HEK293T (cell line): Measurements from ENCODE around the gene SLC35E1.

Source experiments
- BHLHE40 ChIP-seq: fragments of 450-650 bp; IDR thresholded peaks from 2 replicates; pipeline ENCODE4 v1.6.1; 2016; ENCODE audit warnings: mild to moderate bottlenecking, moderate library complexity, borderline replicate concordance
- FOXA1 ChIP-seq: fragments of 450-650 bp; IDR thresholded peaks from 2 replicates; pipeline ENCODE4 v1.6.1; 2016; ENCODE audit warnings: mild to moderate bottlenecking
- FOXM1 ChIP-seq: fragments of 450-650 bp; IDR thresholded peaks from 2 replicates; pipeline ENCODE4 v1.6.1; 2017; ENCODE audit warnings: mild to moderate bottlenecking, borderline replicate concordance
- SUZ12 ChIP-seq: fragments of 450-650 bp; IDR thresholded peaks from 2 replicates; pipeline ENCODE4 v1.6.1; 2016; ENCODE audit warnings: mild to moderate bottlenecking
- TARDBP ChIP-seq: fragments of 450-650 bp; IDR thresholded peaks from 2 replicates; pipeline ENCODE4 v1.6.1; 2016

- TF ChIP-seq BHLHE40 (no peak), SUZ12 (no peak), FOXM1 (no peak), FOXA1 (no peak), TARDBP (no peak)
Observed at GRCh38 chr19:16573925-16574324, 1.7 kb upstream of the SLC35E1 start.
